HG03520 (cell line): Measurements from ENCODE around the gene SH3RF3.
A peak's percentile ranks its signal among the peaks of the same experiment; 100 is the strongest.

Experiments used
- ATAC-seq: cut with Tn5 transposase; IDR thresholded peaks from one replicate; pipeline ENCODE4 v1.9.1; 2021; ENCODE audit warnings: mild to moderate bottlenecking, moderate library complexity; ENCODE audit not compliant: unreplicated experiment

SH3RF3 gene

GRCh38 chr2:109330056-109330455 lies 201.1 kb downstream of the SH3RF3 start:
- no peak for ATAC-seq

- no peak for ATAC-seq
Measured at GRCh38 chr2:109331081-109331480, 202.1 kb downstream of the SH3RF3 start.

GRCh38 chr2:109331896-109332848 lies 203.2 kb downstream of the SH3RF3 start:
- ATAC-seq: peak; percentile 40

- no peak for ATAC-seq
Measured at GRCh38 chr2:109332880-109333279, 203.9 kb downstream of the SH3RF3 start.

- ATAC-seq: no peak
Measured at GRCh38 chr2:109333414-109334210, 204.6 kb downstream of the SH3RF3 start.

GRCh38 chr2:109335631-109336176 lies 206.7 kb downstream of the SH3RF3 start:
- no peak for ATAC-seq

- no peak for ATAC-seq
Measured at GRCh38 chr2:109336296-109336695, 207.3 kb downstream of the SH3RF3 start.

GRCh38 chr2:109337221-109337620 lies 208.2 kb downstream of the SH3RF3 start:
- ATAC-seq: no peak

GRCh38 chr2:109339519-109339966 lies 210.5 kb downstream of the SH3RF3 start:
- no peak for ATAC-seq

- ATAC-seq: no peak
Measured at GRCh38 chr2:109340381-109340780, 211.4 kb downstream of the SH3RF3 start.

GRCh38 chr2:109341355-109342255 lies 212.6 kb downstream of the SH3RF3 start:
- ATAC-seq: no peak

GRCh38 chr2:109342256-109342850 lies 213.3 kb downstream of the SH3RF3 start:
- ATAC-seq: no peak

GRCh38 chr2:109342930-109343329 lies 213.9 kb downstream of the SH3RF3 start:
- ATAC-seq: no peak

- no peak for ATAC-seq
Measured at GRCh38 chr2:109343460-109343859, 214.5 kb downstream of the SH3RF3 start.

GRCh38 chr2:109344270-109344805 lies 215.3 kb downstream of the SH3RF3 start:
- ATAC-seq: no peak

GRCh38 chr2:109345091-109345490 lies 216.1 kb downstream of the SH3RF3 start:
- no peak for ATAC-seq

- no peak for ATAC-seq
Measured at GRCh38 chr2:109345653-109346480, 216.9 kb downstream of the SH3RF3 start.

- no peak for ATAC-seq
Measured at GRCh38 chr2:109346601-109347228, 217.7 kb downstream of the SH3RF3 start.
